Pancreas (tissue), 10 donors: Measurements from ENCODE around the gene HHAT. TPM values are rescaled to one million over a fixed set of nuclear protein-coding genes. Genes with fewer than 3 reads are reported as not detected.

Source experiments
- ATAC-seq, 4 donors: fragments of 200-7000 bp; cut with Tn5 transposase; one replicate each; pipeline versions ENCODE4 v1.8.0 to v1.9.1; 2020; ENCODE audit warnings: mild to moderate bottlenecking in 4 of 4, moderate library complexity in 4 of 4
- DNase-seq, 6 donors: peaks; one replicate each; pipeline ENCODE4 v3.0.0-alpha.2; 2020
- FAIRE-seq: peaks from 2 replicates; lab custom pipeline; 2012; peaks lifted over from hg19 to GRCh38; lab: Jason Lieb, UNC
- H3K27ac ChIP-seq, 4 donors: fragments of 200-600 bp; sonication (generic); 1 replicate in 3 of 4; 2 replicates in 1 of 4; pipeline versions ENCODE4 v1.5.0 to v1.8.0; 2020
- H3K27me3 ChIP-seq, 4 donors: fragments of 200-600 bp; one replicate each; pipeline ENCODE4 v1.8.0; 2021
- H3K36me3 ChIP-seq, 3 donors: fragments of 200-600 bp; sonication (generic) in 1 of 3; one replicate each; pipeline versions ENCODE4 v1.5.0 to v1.8.0; 2020 to 2021
- H3K4me1 ChIP-seq, 3 donors: fragments of 200-600 bp; one replicate each; pipeline ENCODE4 v1.8.0; 2021
- H3K4me3 ChIP-seq, 4 donors: fragments of 200-600 bp; sonication (generic) in 2 of 4; one replicate each; pipeline versions ENCODE4 v1.5.0 to v1.8.0; 2020 to 2021
- H3K9me3 ChIP-seq, 4 donors: fragments of 200-600 bp; one replicate each; pipeline ENCODE4 v1.8.0; 2021
- CTCF ChIP-seq, 4 donors: fragments of 200-600 bp; sonication (generic) in 3 of 4; IDR thresholded peaks; one replicate each; pipeline versions ENCODE4 v1.5.0 to v1.8.0; 2021; ENCODE audit warnings: antibody characterized with exemption in 4 of 4
- WGBS, 2 donors: extraction: QIAGEN DNeasy Blood & Tissue Kit; methylation state at CpG; one replicate each; pipeline ENCODE4 v1.1.7; 2013; 5-methylcytosine and 5-hydroxymethylcytosine counted together
- intact Hi-C, 3 donors: fragments of 100-400 bp; cut with DNase I; formaldehyde crosslinking; loops; one replicate each; pipeline versions ENCODE4 v1.11.1 to v1.14.2; 2022
- polyA plus RNA-seq, 2 donors: library from polyadenylated mRNA; stranded (reverse); fragments of 200-250 nt; gene quantifications; one replicate each; pipeline ENCODE4 v1.2.3, GENCODE V29; 2013
- total RNA-seq, 6 donors: library from RNA; stranded (reverse); fragmentation: NEBNext Ultra II Directional in 4 of 6; extraction: Animal tissue kit (Norgen Biotek cat#: 25700) in 4 of 6; gene quantifications; one replicate each; pipeline versions ENCODE4 v1.2.1 to v1.2.4, GENCODE V29; 2021 to 2023
- donor health status: healthy with polysubstance abuse.
- donor health status: DM: no; HTN: no; CAD: no; lungs with moderate emphysema.
- donor health status: DM: no; HTN: no; CAD: no.
- donor health status: control.
- donor health status: control.
- donor health status: Bipolar disorder and iron deficiency.
- donor health status: DM: yes; HTN: yes; CAD: no.
- donor health status: DM: no; HTN: no; CAD: no.
- donor health status: DM: no; HTN: no; CAD: no.
- donor health status: DM: yes; HTN: yes; CAD: no.

HHAT gene
- total and polyA plus RNA-seq, 8 donors: 1.3 to 4.1 (median 2.4) TPM

- intact Hi-C loops: no loop called here
- H3K36me3 ChIP-seq: no peaks in the 10 kb centered on the region
- no peak overlapping the region for H3K27ac ChIP-seq
- DNase-seq: no peak
- no peaks in the 10 kb centered on the region for H3K9me3 ChIP-seq
- no peak overlapping the region for H3K4me3 ChIP-seq
- no peaks in the 10 kb centered on the region for H3K27me3 ChIP-seq
- 58% methylated on average over 2 of the region's 2 CpGs for WGBS, 2 donors
- no peak for FAIRE-seq
- no peaks in the 10 kb centered on the region for H3K4me1 ChIP-seq
- ATAC-seq: no peak
- no peak for TF ChIP-seq CTCF (IDR thresholded peaks at IDR 0.05)
Measured at GRCh38 chr1:210565306-210565705, 236.6 kb downstream of the HHAT start.

- Histone ChIP-seq H3K9me3 (no peaks in the 10 kb centered on the region), H3K4me3 (no peak overlapping the region), H3K36me3 (no peaks in the 10 kb centered on the region), H3K4me1 (no peaks in the 10 kb centered on the region), H3K27ac (no peak overlapping the region), H3K27me3 (no peaks in the 10 kb centered on the region)
- FAIRE-seq (no peak), ATAC-seq (no peak), DNase-seq (no peak)
- TF ChIP-seq CTCF (IDR thresholded peaks at IDR 0.05): no peak
- intact Hi-C loops: no loop called here
Measured at GRCh38 chr1:210568631-210569030, 239.9 kb downstream of the HHAT start.

GRCh38 chr1:210570116-210570515, 241.4 kb downstream of the HHAT start:
- H3K4me3 ChIP-seq: no peak overlapping the region
- FAIRE-seq: no peak
- no peaks in the 10 kb centered on the region for H3K27me3 ChIP-seq
- intact Hi-C loops: no loop called here
- no peak for TF ChIP-seq CTCF (IDR thresholded peaks at IDR 0.05)
- no peak overlapping the region for H3K27ac ChIP-seq
- no peaks in the 10 kb centered on the region for H3K36me3 ChIP-seq
- 64 to 65% methylated on average over 2 of the region's 2 CpGs for WGBS, 2 donors
- ATAC-seq: no peak
- H3K4me1 ChIP-seq: no peaks in the 10 kb centered on the region
- no peak for DNase-seq
- no peaks in the 10 kb centered on the region for H3K9me3 ChIP-seq

GRCh38 chr1:210571356-210572284, 242.9 kb downstream of the HHAT start:
- FAIRE-seq (no peak), DNase-seq (no peak), ATAC-seq (no peak)
- Histone ChIP-seq H3K9me3 (no peaks in the 10 kb centered on the region), H3K4me3 (no peak overlapping the region), H3K4me1 (no peaks in the 10 kb centered on the region), H3K27ac (no peak overlapping the region), H3K27me3 (no peaks in the 10 kb centered on the region), H3K36me3 (no peaks in the 10 kb centered on the region)
- WGBS, 2 donors: 79 to 82% methylated on average over 14 of the region's 14 CpGs
- intact Hi-C loops: no loop called here
- no peak for TF ChIP-seq CTCF (IDR thresholded peaks at IDR 0.05)

- DNase-seq (no peak), ATAC-seq (no peak), FAIRE-seq (no peak)
- no peak for TF ChIP-seq CTCF (IDR thresholded peaks at IDR 0.05)
- Histone ChIP-seq H3K4me3 (no peak overlapping the region), H3K36me3 (no peaks in the 10 kb centered on the region), H3K27me3 (no peaks in the 10 kb centered on the region), H3K4me1 (no peaks in the 10 kb centered on the region), H3K9me3 (no peaks in the 10 kb centered on the region), H3K27ac (no peak overlapping the region)
- WGBS, 2 donors: 80 to 86% methylated on average over 6 of the region's 6 CpGs
- intact Hi-C loops: no loop called here
Measured at GRCh38 chr1:210573141-210573540, 244.4 kb downstream of the HHAT start.
